ENCODE measurements around the gene FAM89A. TPM values are rescaled to one million over a fixed set of nuclear protein-coding genes. Genes with fewer than 3 reads are reported as not detected.

Gene FAM89A
- total RNA-seq, 4 donors from 2014 or later = 63.1 to 106 (median 94.1) TPM

- DNase-seq (ENCODE audit: low spot score in 2 of 2) = no peak
- 5 to 9% methylated on average over 12 of the region's 12 CpGs for WGBS, 2 donors
- TF ChIP-seq POLR2A (IDR thresholded peaks at IDR 0.05) = no peak
- no peak for TF ChIP-seq CTCF (IDR thresholded peaks at IDR 0.05)
- intact Hi-C loops (cut with DNase I; ENCODE audit: low total_unique reads) = no loop called here
- peak overlapping the region; percentile 53 for H3K4me3 ChIP-seq (ENCODE audit: low read depth, poor library complexity, severe bottlenecking)
These were observed 60.7 kb downstream of the FAM89A start for GRCh38 chr1:230979389-230979716.

GRCh38 chr1:230978491-230979388 is 61.3 kb downstream of the FAM89A start, which contains the start of the genes ARV1 and TTC13:
ARV1 (plus strand) TSS chr1:230979094; CDS start chr1:230979106, 12 bp downstream.
TTC13 (minus strand) TSS chr1:230978861; CDS start chr1:230978830, 31 bp downstream.
- TF ChIP-seq POLR2A (IDR thresholded peaks at IDR 0.05) (no peak), CTCF (IDR thresholded peaks at IDR 0.05) (peak in 1 of 3 donors; percentile 40)
- WGBS, 2 donors = 0% methylated on average over 19 to 37 of the region's 79 CpGs
- intact Hi-C loops (cut with DNase I; ENCODE audit: low total_unique reads) = no loop called here
- peak within 1 kb of the TSS; percentile 91 for H3K4me3 ChIP-seq (ENCODE audit: low read depth, poor library complexity, severe bottlenecking)
- DNase-seq (ENCODE audit: low spot score in 2 of 2) = peak; percentile 97 to 99

- peak; percentile 25 to 85 for DNase-seq (ENCODE audit: low spot score in 2 of 2)
- intact Hi-C loops (cut with DNase I; ENCODE audit: low total_unique reads) = no loop called here
- 2% methylated on average over 17 to 25 of the region's 52 CpGs for WGBS, 2 donors
- TF ChIP-seq POLR2A (IDR thresholded peaks at IDR 0.05) (no peak), CTCF (IDR thresholded peaks at IDR 0.05) (no peak)
- H3K4me3 ChIP-seq (ENCODE audit: low read depth, poor library complexity, severe bottlenecking) = peak overlapping the region; percentile 91
These were observed 62.1 kb downstream of the FAM89A start for GRCh38 chr1:230977761-230978490.

GRCh38 chr1:230976825-230977747 is 63.0 kb downstream of the FAM89A start:
- 59 to 70% methylated on average over 14 of the region's 14 CpGs for WGBS, 2 donors
- intact Hi-C loops (cut with DNase I; ENCODE audit: low total_unique reads) = no loop called here
- TF ChIP-seq CTCF (IDR thresholded peaks at IDR 0.05) (no peak), POLR2A (IDR thresholded peaks at IDR 0.05) (no peak)
- no peak for DNase-seq (ENCODE audit: low spot score in 2 of 2)
- H3K4me3 ChIP-seq (ENCODE audit: low read depth, poor library complexity, severe bottlenecking) = no peak overlapping the region

GRCh38 chr1:230976360-230976759 is 63.7 kb downstream of the FAM89A start:
- 91 to 94% methylated on average over 4 of the region's 4 CpGs for WGBS, 2 donors
- TF ChIP-seq CTCF (IDR thresholded peaks at IDR 0.05) (no peak), POLR2A (IDR thresholded peaks at IDR 0.05) (no peak)
- intact Hi-C loops (cut with DNase I; ENCODE audit: low total_unique reads) = no loop called here
- no peak for DNase-seq (ENCODE audit: low spot score in 2 of 2)
- no peak overlapping the region for H3K4me3 ChIP-seq (ENCODE audit: low read depth, poor library complexity, severe bottlenecking)

Data from lower leg skin (tissue), 4 donors.